Measurements from ENCODE around the gene CAPN5.

DNA sequence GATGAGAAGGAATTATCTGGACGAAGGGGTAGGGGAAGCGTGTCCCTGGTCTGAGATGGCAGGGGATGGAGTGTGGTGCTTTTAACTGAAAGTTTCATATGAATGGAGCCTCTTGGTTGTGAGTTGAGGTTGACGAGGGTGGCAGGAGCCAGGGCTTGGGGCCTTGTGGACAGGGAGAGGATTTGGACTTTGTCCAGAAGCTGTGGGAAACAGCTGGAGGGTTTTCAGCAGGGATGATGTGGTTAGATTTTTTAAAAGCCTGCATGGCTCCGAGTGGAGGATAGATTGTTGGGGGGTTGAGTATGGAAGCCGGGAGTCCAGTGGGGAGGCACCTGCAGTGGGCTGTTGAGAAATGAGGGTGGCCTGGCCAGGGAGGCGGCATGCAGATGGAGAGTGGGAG is 86.1 kb downstream of the CAPN5 start:
- TF ChIP-seq, protein P1, sequence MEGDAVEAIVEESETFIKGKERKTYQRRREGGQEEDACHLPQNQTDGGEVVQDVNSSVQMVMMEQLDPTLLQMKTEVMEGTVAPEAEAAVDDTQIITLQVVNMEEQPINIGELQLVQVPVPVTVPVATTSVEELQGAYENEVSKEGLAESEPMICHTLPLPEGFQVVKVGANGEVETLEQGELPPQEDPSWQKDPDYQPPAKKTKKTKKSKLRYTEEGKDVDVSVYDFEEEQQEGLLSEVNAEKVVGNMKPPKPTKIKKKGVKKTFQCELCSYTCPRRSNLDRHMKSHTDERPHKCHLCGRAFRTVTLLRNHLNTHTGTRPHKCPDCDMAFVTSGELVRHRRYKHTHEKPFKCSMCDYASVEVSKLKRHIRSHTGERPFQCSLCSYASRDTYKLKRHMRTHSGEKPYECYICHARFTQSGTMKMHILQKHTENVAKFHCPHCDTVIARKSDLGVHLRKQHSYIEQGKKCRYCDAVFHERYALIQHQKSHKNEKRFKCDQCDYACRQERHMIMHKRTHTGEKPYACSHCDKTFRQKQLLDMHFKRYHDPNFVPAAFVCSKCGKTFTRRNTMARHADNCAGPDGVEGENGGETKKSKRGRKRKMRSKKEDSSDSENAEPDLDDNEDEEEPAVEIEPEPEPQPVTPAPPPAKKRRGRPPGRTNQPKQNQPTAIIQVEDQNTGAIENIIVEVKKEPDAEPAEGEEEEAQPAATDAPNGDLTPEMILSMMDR (IDR thresholded peaks at IDR 0.05; ENCODE audit: low read depth, low read length): no peak
- TF ChIP-seq, protein P2, sequence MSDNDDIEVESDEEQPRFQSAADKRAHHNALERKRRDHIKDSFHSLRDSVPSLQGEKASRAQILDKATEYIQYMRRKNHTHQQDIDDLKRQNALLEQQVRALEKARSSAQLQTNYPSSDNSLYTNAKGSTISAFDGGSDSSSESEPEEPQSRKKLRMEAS (IDR thresholded peaks at IDR 0.05; ENCODE audit: low read depth, low read length): no peak
- TF ChIP-seq MYC (IDR thresholded peaks at IDR 0.05; ENCODE audit: low read depth, low read length) (no peak), POLR2A (IDR thresholded peaks at IDR 0.05; ENCODE audit: extremely low read depth, insufficient read length) (no peak)

Data from NB4 (cell line).